NCI-H446 treated with DMSO at 0.1 percent for 48 hours (cell line): ENCODE measurements around the gene UBAC1.
A peak's percentile ranks its signal among the peaks of the same experiment; 100 is the strongest.
"Not testable (repeated sequence)": the region's sequence is repeated elsewhere in the genome, so short reads cannot be mapped to it uniquely, and the experiment has no call there.

Source experiments
- DNase-seq: peaks from one replicate; lab custom pipeline; 2025; lab: John Stamatoyannopoulos, UW

Gene UBAC1

GRCh38 chr9:135921749-135922310 is 39.3 kb downstream of the UBAC1 start:
- DNase-seq = no peak

- no peak for DNase-seq
These were observed 40.1 kb downstream of the UBAC1 start for GRCh38 chr9:135920973-135921585.

GRCh38 chr9:135920256-135920930 is 40.8 kb downstream of the UBAC1 start:
- DNase-seq = no peak

- DNase-seq = no peak
These were observed 41.8 kb downstream of the UBAC1 start for GRCh38 chr9:135919318-135919890.

GRCh38 chr9:135916227-135916626 is 44.9 kb downstream of the UBAC1 start:
- DNase-seq = not testable (repeated sequence)

- DNase-seq = no peak
These were observed 46.3 kb downstream of the UBAC1 start for GRCh38 chr9:135914921-135915320.

GRCh38 chr9:135911233-135911632 is 49.9 kb downstream of the UBAC1 start:
- DNase-seq = not testable (repeated sequence)

- DNase-seq = no peak
These were observed 50.4 kb downstream of the UBAC1 start for GRCh38 chr9:135910757-135911156.

- no peak for DNase-seq
These were observed 51.0 kb downstream of the UBAC1 start for GRCh38 chr9:135910216-135910615.

- no peak for DNase-seq
These were observed 51.8 kb downstream of the UBAC1 start for GRCh38 chr9:135909371-135909770.

- no peak for DNase-seq
These were observed 52.4 kb downstream of the UBAC1 start for GRCh38 chr9:135908754-135909204.

GRCh38 chr9:135908093-135908753 is 53.0 kb downstream of the UBAC1 start:
- no peak for DNase-seq

GRCh38 chr9:135907431-135908092 is 53.6 kb downstream of the UBAC1 start, which contains the start of gene CAMSAP1:
CAMSAP1 (minus strand) TSS chr9:135907546; CDS start chr9:135907159, 387 bp downstream.
- peak; percentile 74 for DNase-seq

- DNase-seq = no peak
These were observed 54.2 kb downstream of the UBAC1 start for GRCh38 chr9:135907006-135907430.

GRCh38 chr9:135906291-135907005 is 54.7 kb downstream of the UBAC1 start:
- no peak for DNase-seq

- no peak for DNase-seq
These were observed 55.6 kb downstream of the UBAC1 start for GRCh38 chr9:135905380-135906258.

GRCh38 chr9:135903786-135904520 is 57.2 kb downstream of the UBAC1 start:
- DNase-seq = no peak

- DNase-seq = no peak
These were observed 57.9 kb downstream of the UBAC1 start for GRCh38 chr9:135903358-135903656.

GRCh38 chr9:135902655-135903357 is 58.4 kb downstream of the UBAC1 start:
- no peak for DNase-seq
